Tibial artery (tissue), 4 donors: Measurements from ENCODE around the gene TTLL7.
A peak's percentile ranks its signal among the peaks of the same experiment; 100 is the strongest.

Source experiments
- DNase-seq, 2 donors: peaks; one replicate each; pipeline ENCODE4 v3.0.0-alpha.2; 2019
- H3K27ac ChIP-seq, 2 donors: fragments of 200-600 bp; sonication (generic) in 1 of 2; 1 replicate in 1 of 2; 2 replicates in 1 of 2; pipeline ENCODE4 v1.5.1; 2018 to 2019; ENCODE audit warnings: mild to moderate bottlenecking in 1 of 2
- H3K27me3 ChIP-seq, 2 donors: fragments of 200-600 bp; sonication (generic) in 1 of 2; one replicate each; pipeline versions ENCODE4 v1.5.1 to v1.6.0; 2016 to 2019
- H3K36me3 ChIP-seq, 3 donors: fragments of 200-600 bp; sonication (generic) in 2 of 3; one replicate each; pipeline ENCODE4 v1.5.1; 2016 to 2019; ENCODE audit warnings: mild to moderate bottlenecking in 2 of 3
- H3K4me1 ChIP-seq, 4 donors: fragments of 200-600 bp; sonication (generic) in 2 of 4; 1 replicate in 3 of 4; 2 replicates in 1 of 4; pipeline ENCODE4 v1.5.1; 2016 to 2019
- H3K4me3 ChIP-seq, 2 donors: fragments of 200-600 bp; sonication (generic) in 1 of 2; 1 replicate in 1 of 2; 2 replicates in 1 of 2; pipeline ENCODE4 v1.5.1; 2018 to 2019; ENCODE audit warnings: mild to moderate bottlenecking in 2 of 2
- H3K9me3 ChIP-seq, 3 donors: fragments of 200-600 bp; sonication (generic) in 1 of 3; one replicate each; pipeline ENCODE4 v1.5.1; 2016 to 2019
- intact Hi-C: fragments of 100-400 bp; cut with DNase I; formaldehyde crosslinking; loops from one replicate; pipeline ENCODE4 v1.15.0; 2023; ENCODE audit warnings: low total_unique reads
- TF ChIP-seq, protein P1 (sequence below), 2 experiments: fragments of 200-600 bp in 1 of 2; fragments of 450-650 bp in 1 of 2; IDR thresholded peaks; one replicate each; pipeline ENCODE4 v1.5.1; 2017 to 2019; ENCODE audit warnings: antibody characterized with exemption in 2 of 2, mild to moderate bottlenecking in 1 of 2, moderate library complexity in 1 of 2

Gene TTLL7

DNA sequence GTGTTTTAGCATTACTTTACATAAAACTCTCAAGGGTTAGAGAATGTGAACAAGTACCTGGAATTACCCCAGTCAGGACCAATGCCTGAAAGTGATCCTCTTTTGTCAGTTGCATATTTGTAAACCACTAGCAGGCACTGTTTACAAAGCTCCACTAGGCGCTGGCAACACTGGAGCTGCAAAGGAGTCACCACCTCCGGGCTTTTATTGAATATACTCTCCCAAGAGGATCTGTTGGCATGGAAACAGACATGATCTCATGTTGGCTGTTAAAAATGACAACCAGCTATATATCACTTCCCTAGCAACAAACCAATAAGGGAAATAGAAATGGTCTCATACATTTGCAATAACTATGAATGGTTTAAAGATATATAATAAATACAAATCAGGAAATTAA is 116.0 kb downstream of the TTLL7 start:
- no peak for DNase-seq
- Histone ChIP-seq H3K4me1 (peaks cover 0 to 11% (median 2%) of the 10 kb centered on the region in 4 donors), H3K27ac (no peak overlapping the region), H3K4me3 (no peak overlapping the region), H3K27me3 (no peaks in the 10 kb centered on the region), H3K36me3 (peaks cover 0 to 17% (median 16%) of the 10 kb centered on the region in 3 donors), H3K9me3 (no peaks in the 10 kb centered on the region)
- TF ChIP-seq, protein P1, sequence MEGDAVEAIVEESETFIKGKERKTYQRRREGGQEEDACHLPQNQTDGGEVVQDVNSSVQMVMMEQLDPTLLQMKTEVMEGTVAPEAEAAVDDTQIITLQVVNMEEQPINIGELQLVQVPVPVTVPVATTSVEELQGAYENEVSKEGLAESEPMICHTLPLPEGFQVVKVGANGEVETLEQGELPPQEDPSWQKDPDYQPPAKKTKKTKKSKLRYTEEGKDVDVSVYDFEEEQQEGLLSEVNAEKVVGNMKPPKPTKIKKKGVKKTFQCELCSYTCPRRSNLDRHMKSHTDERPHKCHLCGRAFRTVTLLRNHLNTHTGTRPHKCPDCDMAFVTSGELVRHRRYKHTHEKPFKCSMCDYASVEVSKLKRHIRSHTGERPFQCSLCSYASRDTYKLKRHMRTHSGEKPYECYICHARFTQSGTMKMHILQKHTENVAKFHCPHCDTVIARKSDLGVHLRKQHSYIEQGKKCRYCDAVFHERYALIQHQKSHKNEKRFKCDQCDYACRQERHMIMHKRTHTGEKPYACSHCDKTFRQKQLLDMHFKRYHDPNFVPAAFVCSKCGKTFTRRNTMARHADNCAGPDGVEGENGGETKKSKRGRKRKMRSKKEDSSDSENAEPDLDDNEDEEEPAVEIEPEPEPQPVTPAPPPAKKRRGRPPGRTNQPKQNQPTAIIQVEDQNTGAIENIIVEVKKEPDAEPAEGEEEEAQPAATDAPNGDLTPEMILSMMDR (IDR thresholded peaks at IDR 0.05) = peak in 1 of 2 experiments; percentile 5
- intact Hi-C loops = no loop called here

DNA sequence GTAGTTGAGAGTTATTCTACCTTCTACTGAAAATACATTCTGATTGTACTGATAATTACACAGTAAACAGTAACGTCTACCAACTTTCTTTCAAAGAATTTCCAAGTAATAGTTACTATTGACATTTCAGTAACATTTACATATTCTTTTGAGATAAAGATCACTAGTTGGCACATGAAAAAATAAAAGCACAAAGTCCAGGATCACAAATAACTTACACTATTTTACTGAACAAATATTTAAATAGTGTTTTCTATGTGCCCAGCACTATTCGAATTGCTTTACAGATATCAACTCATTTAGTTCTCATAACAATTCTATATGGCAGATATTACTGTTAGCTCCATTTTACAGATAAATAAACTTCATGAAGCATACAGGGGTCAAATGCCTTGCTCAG is 126.4 kb downstream of the TTLL7 start:
- TF ChIP-seq, protein P1 (IDR thresholded peaks at IDR 0.05) = no peak
- H3K27me3 ChIP-seq = no peaks in the 10 kb centered on the region
- DNase-seq = no peak
- H3K9me3 ChIP-seq = no peaks in the 10 kb centered on the region
- H3K4me3 ChIP-seq = no peak overlapping the region
- intact Hi-C loops = no loop called here
- no peaks in the 10 kb centered on the region for H3K4me1 ChIP-seq
- peaks cover 0 to 28% (median 11%) of the 10 kb centered on the region in 3 donors for H3K36me3 ChIP-seq
- no peak overlapping the region for H3K27ac ChIP-seq

DNA sequence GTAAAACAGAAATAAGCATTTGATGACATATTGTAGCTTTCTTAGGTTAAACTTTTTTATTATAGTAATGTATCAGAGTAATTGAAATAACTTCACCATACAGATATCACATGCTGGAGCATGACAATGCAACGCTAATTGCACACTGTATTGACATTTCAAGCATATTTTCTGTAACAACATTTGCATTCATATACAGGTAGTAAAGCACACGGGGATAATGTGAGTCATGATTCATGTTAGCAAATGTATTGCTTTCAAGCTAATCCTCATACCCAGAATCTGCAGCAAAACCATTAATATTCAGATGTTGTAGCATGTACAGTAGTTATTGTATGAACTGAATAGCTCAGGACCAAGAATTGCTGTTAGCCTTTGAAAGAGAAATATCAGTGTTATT is 133.9 kb downstream of the TTLL7 start:
- Histone ChIP-seq H3K9me3 (no peaks in the 10 kb centered on the region), H3K4me3 (no peak overlapping the region), H3K27me3 (no peaks in the 10 kb centered on the region), H3K36me3 (peaks cover 0 to 13% (median 11%) of the 10 kb centered on the region in 3 donors), H3K27ac (no peak overlapping the region), H3K4me1 (peaks cover 0 to 13% (median 2%) of the 10 kb centered on the region in 4 donors)
- TF ChIP-seq, protein P1 (IDR thresholded peaks at IDR 0.05) = no peak
- DNase-seq = no peak
- intact Hi-C loops = no loop called here

DNA sequence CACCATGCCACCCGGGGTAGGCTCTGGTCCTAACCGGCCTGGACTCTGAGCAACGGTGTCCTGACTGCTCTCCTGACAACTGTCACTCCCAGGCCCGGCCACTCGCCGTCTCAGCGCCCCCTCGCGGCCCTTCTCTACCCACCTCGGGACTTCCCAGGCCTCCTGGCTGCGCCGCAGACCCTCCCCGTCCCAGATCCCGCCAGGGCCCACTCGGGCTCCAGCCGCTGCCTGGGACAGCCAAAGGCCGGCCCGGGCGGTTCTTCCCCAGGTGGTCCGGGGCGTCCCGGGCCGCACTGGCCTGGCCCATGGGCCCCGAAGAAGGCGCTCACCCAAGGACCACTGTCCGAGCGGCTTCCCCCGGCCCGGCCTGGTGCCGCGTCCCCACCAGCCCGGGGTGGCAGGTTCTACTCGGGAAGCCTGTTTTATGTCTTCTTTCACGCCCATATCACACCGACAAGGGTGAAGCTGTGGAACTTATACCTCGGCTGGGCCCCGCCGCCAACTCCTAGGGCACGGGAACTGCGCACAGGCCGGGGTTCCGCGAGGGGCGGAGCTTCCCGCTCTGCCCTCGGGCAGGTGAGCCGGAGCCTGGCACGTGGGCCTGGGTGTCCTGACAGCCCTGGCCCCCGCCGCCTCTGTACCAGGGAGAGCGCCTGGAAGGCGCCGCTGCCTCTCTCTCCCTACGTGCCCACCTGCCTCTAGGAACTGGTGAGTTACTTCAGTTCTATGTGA is 138.3 kb downstream of the TTLL7 start:
- no peaks in the 10 kb centered on the region for H3K36me3 ChIP-seq
- TF ChIP-seq, protein P1 (IDR thresholded peaks at IDR 0.05) = peak; percentile 60 to 63
- peaks cover 0 to 13% (median 2%) of the 10 kb centered on the region in 4 donors for H3K4me1 ChIP-seq
- intact Hi-C loops = no loop called here
- peak overlapping the region; percentile 60 to 61 for H3K27ac ChIP-seq
- H3K9me3 ChIP-seq = no peaks in the 10 kb centered on the region
- peak; percentile 56 to 86 for DNase-seq
- no peaks in the 10 kb centered on the region for H3K27me3 ChIP-seq
- peak overlapping the region; percentile 53 to 59 for H3K4me3 ChIP-seq

DNA sequence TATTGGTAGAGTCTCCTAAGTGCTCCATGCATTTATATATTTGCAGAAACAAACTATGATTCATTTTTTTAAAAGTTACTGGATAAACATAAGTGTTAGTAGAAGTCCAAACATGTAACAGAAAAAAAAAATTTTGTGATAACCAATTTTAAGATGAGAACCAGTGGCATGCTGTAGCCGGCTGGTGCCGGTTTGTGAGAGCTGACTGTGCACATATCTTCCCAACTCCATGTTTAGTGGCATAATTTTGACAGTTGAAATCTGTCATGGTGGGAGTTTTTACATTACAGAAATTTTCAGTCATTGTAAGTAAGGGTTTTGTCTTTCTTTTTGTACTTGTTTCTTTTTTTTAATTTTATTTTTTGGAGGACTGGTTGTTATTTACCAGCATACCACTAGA is 141.2 kb downstream of the TTLL7 start:
- TF ChIP-seq, protein P1 (IDR thresholded peaks at IDR 0.05) = no peak
- no peaks in the 10 kb centered on the region for H3K36me3 ChIP-seq
- intact Hi-C loops = no loop called here
- H3K4me1 ChIP-seq = peaks cover 0 to 13% (median 2%) of the 10 kb centered on the region in 4 donors
- H3K27me3 ChIP-seq = no peaks in the 10 kb centered on the region
- H3K9me3 ChIP-seq = no peaks in the 10 kb centered on the region
- no peak overlapping the region for H3K27ac ChIP-seq
- no peak for DNase-seq
- H3K4me3 ChIP-seq = no peak overlapping the region
